Middle frontal gyrus (tissue), 1 donor: Measurements from ENCODE around the gene PLK1.
"Not testable (repeated sequence)": the region's sequence is repeated elsewhere in the genome, so short reads cannot be mapped to it uniquely, and the experiment has no call there.

Experiments used
- DNase-seq: peaks from one replicate; pipeline ENCODE4 v3.0.0-alpha.2; 2015; ENCODE audit warnings: low spot score; ENCODE audit errors: extremely low spot score

PLK1 gene

GRCh38 chr16:23678430-23679273, at the start of gene PLK1:
Gene PLK1, plus strand, starts transcription at chr16:23678889. Its CDS starts 44 bp downstream, at chr16:23678933.
- DNase-seq: peak; percentile 29

DNA sequence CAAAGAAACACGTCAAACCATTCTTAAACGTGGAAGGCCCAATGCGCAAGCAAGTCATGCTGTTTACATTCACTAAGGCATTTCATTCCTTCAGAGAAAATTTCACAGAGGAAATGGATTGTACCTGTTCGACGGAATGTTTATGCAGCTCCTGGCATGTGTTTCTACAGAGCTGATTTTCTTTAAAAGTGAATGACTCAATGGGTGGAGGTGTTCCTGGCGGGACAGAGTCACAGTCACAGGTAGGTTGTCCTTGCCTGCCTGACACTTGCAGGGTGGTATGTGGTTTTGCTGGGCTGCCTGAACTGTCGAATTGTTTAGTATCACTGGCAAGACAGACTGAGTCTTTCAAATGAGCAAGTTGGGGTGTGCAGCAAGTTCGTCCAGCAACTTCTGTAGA, 49.2 kb upstream of the PLK1 start:
- no peak for DNase-seq

DNA sequence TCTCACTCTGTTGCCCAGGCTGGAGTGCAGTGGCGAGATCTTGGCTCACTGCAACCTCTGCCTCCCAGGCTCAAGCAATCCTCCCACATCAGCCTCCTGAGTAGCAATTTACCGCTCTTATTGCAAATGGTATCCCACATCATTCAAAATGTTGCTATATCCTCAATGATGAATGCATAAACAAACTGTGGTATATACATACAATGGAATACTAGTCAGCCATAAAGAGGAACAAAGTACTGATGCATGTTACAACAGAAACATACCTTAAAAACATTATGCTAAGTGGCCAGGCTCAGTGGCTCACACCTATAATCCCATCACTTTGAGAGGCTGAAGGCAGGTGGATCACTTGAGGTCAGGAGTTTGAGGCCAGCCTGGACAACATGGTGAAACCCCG, 46.8 kb upstream of the PLK1 start:
- not testable (repeated sequence) for DNase-seq

GRCh38 chr16:23634461-23635036, 44.1 kb upstream of the PLK1 start:
- no peak for DNase-seq

- DNase-seq: no peak
Observed at GRCh38 chr16:23635958-23636357, 42.7 kb upstream of the PLK1 start.

DNA sequence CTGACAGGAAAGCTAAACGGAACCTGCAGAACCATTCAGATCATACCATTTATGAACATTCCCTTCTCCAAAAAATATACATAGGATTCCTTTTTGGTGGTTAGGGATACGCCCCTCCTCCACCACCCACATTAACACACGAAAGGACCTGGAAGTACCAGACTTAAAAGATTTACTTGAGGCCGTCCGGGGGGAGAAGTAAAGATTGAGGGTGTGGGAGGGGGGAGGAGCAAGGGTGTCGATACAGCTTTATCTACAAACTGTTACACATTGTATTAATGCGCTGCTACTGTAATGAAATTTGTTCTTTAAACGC, 38.1 kb upstream of the PLK1 start:
- DNase-seq: no peak

DNA sequence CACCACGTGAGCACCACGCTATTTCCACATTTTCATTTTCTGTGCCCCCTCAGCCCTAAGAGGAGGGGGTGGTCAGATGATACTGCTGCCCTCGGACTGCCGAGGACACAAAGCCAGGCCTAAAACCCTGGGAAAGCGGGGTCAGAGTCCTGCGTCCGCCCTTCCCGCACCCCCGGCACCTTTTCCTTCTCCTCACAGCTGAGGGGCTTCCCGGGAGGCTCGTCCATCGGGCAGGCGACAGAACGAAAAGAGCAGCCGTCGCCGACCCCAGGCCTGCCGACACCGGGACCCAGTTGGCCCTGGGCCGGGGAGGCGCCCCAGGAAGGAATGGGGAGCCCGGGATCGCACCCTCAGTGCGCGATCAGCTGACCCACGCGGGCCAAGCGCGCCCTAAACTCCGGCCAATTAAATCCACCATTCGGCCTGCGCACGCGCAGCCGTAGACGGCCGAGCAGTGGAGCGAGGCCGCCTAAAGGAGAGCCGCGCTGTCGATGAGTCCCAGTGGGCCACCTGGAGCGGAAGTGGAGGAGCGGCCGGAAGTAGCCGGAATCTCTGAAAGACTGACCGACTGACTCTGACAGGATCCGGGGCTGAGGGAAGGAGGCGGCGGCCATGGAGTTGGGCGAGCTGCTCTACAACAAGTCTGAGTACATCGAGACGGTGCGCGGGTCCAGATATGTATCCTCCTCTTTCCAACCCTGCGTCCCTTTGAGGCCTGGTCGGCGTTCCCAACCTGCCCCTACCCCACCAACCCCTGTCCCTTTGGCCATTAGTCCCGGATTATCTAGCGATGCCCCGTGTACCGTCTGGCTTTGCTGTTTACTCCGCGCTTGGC, 37.5 kb upstream of the PLK1 start, which contains the start of the genes DCTN5 and PALB2:
TSS of gene DCTN5 (plus strand) at position 536 of the 835 bp plus-strand sequence. CDS start at position 613, 77 bp downstream.
TSS of gene PALB2 (minus strand) at position 380 of the 835 bp plus-strand sequence. CDS start at position 227, 153 bp downstream.
- DNase-seq: peak; percentile 92

DNA sequence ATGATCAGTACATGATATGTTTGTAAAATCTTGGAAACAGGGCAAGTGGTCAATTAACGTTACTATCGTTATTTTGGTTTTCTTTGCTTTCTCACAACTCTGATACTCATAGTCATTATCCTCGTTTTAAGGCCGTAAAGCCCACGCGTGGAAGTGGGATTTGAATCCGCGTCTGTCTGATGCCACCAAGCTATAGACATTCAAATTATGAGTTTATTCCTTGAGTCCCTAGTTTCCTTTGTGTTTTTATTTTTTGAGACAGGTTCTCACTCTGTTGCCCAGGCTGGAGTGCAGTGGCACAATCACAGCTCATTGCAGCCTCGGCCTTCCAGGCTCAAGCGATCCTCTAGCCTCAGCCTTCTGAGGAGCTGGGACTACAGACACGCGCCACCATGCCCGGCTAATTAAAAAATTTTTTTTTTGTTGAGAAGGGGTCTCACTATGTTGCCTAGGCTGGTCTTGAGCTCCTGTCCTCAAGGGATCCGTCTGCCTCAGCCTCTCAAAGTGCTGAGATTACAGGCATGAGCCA, 36.4 kb upstream of the PLK1 start:
- DNase-seq: no peak

GRCh38 chr16:23650674-23651416, 27.8 kb upstream of the PLK1 start:
- no peak for DNase-seq

- DNase-seq: no peak
Observed at GRCh38 chr16:23651943-23652468, 26.7 kb upstream of the PLK1 start.

- DNase-seq: no peak
Observed at GRCh38 chr16:23663918-23664317, 14.8 kb upstream of the PLK1 start.

DNA sequence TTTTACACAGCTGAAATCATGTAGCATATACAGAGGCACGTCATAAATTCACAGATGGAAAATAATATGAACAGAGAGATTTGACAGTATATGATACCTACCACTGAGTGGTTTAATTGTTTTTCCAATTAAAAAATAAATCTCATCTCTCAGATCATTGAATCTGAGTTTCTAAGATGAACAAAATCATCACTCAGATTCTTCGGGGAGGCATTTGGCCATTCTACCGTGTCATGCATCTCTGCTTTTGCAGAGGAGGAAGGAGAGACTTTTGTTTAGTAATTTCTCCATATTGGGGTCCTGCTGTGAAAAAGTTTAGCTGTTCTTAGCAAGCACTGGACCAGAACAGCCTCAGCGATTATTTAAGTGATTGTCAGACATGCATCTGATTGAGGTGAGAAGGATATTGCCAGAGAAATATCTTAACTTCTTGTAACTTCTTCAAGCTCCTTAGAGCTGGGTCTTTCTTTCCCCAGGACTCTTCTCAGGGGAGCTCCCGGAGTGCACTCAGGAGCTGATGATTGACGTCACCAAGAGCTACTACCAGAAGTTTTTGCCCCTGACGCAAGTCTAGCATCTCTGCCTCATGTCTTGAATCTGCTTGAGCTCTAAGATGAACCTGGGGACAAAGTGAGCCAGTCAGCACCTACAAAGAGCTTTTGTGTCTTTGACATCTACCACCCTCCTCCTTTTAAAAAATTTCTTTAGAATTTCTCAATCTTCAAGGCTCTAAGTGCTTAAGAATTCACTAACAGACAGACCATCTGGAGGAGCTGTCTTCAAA, 11.9 kb upstream of the PLK1 start:
- DNase-seq: no peak

DNA sequence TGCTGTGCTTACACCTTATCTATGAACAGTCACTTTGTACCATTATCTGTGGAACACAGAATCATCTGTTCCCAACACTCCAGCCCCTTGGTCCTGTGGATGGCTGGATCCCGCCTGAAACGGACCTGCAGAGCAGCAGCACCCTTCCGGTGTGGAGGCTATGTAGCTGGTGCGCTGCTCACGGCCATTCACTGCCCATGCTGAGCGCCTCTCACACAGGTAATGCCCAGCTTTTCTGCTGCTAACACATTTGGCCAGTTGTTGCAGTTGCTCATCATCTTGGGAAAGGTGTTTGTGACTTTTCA, 11.4 kb upstream of the PLK1 start:
- DNase-seq: no peak

DNA sequence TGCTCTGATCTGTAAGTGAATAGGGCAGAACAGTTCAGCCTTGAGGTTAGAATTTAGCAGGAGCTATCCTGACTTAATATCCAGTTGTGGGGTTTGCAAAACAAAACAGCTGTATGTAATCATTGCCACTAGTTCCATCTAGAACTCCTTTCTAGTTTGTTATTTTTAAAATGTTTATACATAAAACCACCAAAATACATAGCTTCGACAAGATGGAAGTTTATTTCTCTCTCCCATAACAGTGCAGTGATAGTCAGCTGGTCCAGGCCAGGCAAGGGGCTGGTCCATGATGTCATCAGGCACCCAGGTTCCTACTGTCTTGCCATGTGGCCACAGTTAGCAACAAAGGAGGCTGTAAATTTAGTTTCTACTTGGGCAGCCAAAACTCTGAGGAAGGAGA, 10.5 kb upstream of the PLK1 start:
- DNase-seq: no peak

DNA sequence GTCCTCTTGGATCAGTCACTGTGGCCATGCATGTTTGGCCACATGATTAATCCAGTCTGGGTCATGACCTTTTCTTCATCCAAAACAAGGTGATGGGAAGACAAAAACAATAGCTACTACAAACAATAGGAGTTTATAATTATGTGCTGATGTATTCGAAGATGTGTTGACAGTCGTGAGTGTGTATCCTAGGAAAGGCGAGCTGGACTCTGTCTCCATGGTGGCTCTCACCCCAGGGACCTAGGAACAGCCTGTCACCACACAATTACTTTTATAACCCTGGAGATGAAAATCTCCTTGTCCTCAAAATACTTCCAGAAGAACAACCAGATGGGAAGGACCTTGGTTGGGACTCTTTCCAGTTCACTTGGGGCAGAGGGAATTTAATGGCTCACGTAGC, 9.8 kb upstream of the PLK1 start:
- no peak for DNase-seq

- DNase-seq: no peak
Observed at GRCh38 chr16:23670137-23670776, 8.4 kb upstream of the PLK1 start.

DNA sequence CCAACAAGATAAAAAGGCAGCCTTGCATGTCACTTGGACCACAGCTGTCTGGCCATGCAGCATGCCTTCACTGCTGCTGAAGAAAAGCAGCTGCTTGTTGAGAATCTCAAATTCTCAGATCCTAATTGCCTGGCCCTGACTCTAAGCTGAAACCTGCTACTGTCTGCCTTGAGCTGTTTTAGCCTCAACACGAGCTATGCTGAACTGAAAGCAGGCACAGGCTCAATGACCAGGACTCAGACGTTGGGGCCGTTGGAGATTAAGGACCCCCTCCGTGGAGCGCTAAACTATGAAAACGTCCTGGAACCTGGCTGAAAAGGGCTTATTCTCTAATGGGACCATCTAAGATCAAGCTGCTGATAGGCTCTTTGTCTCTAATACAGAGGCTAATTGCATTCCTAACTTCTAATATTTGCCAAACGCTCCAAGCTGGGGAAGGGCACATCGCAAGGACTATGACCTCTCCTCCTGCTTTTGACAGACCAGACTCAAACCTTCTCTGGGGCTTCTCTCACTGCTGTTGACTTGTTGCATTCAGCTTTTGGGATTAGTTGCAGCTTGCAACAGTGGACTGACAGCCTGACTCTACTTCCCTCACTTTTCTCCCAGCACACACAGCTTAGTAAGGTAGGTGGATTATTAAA, 4.6 kb upstream of the PLK1 start:
- DNase-seq: no peak

DNA sequence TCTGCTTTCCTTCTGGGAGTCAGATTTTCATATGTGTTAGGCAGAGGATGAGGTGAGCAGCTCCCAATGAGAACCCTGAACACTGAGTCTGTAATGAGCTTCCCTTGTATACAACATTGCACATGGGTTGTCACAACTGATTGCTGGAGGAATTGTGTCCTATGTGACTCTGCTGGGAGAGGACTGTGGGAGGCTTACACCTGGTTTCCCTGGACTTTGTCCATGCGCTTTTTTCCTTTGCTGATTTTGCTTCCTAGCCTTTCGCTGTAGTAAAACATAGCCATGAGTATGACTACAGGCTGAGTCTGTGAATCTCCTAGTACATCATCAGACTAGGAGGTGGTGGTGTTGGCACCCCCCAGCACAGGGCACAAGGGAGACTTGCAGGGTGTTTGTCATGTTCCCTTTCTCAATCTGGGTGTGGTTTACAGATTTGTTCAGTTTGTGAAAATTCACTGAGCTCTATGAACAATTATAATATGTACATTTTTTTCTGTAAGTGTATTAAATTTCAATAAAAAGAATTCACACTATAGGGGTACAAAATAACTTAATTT, 1.7 kb upstream of the PLK1 start:
- no peak for DNase-seq
